Activated T-helper 1 cell treated with anti-CD3 and anti-CD28 coated beads, Interleukin-12 subunit alpha, Interleukin-12 subunit beta, Interleukin-2, Interleukin-4 antibody, amounts not matched to agents 30 ng/mL and 10 ng/mL and 1 ng/mL, durations not matched to agents 14 hours and 24 hours and 36 hours (primary cell): ENCODE measurements around the gene ARAP1. TPM values are rescaled to one million over a fixed set of nuclear protein-coding genes. Genes with fewer than 3 reads are reported as not detected.
A peak's percentile ranks its signal among the peaks of the same experiment; 100 is the strongest.
"Not testable (repeated sequence)": the region's sequence is repeated elsewhere in the genome, so short reads cannot be mapped to it uniquely, and the experiment has no call there.

Source experiments
- DNase-seq: peaks from one replicate; pipeline ENCODE4 v3.0.0; 2021; ENCODE audit warnings: low spot score
- H3K27ac Mint-ChIP-seq: one replicate; pipeline ENCODE4 v1.8.0; 2021; ENCODE audit warnings: mild to moderate bottlenecking, mixed read lengths
- H3K27me3 Mint-ChIP-seq: one replicate; pipeline ENCODE4 v1.8.0; 2022; ENCODE audit warnings: mild to moderate bottlenecking, moderate library complexity, mixed read lengths; ENCODE audit not compliant: insufficient read depth
- H3K36me3 Mint-ChIP-seq: one replicate; pipeline ENCODE4 v1.8.0; 2021; ENCODE audit warnings: low read depth, mixed read lengths
- H3K4me1 Mint-ChIP-seq: one replicate; pipeline ENCODE4 v1.8.0; 2021; ENCODE audit warnings: low read depth, mixed read lengths
- H3K4me3 Mint-ChIP-seq: one replicate; pipeline ENCODE4 v1.8.0; 2021; ENCODE audit warnings: mild to moderate bottlenecking, moderate library complexity, mixed read lengths
- H3K9me3 Mint-ChIP-seq: one replicate; pipeline ENCODE4 v1.8.0; 2021; ENCODE audit warnings: mixed read lengths
- intact Hi-C: fragments of 100-400 bp; cut with micrococcal nuclease; formaldehyde crosslinking; loops from one replicate; pipeline ENCODE4 v1.15.1; 2024
- total RNA-seq: library from RNA; stranded (reverse); gene quantifications from 2 replicates; pipeline ENCODE4 v1.2.3, GENCODE V29; 2022

The ARAP1 gene
- total RNA-seq, result 78.8 and 88.6 TPM in 2 replicates

DNA sequence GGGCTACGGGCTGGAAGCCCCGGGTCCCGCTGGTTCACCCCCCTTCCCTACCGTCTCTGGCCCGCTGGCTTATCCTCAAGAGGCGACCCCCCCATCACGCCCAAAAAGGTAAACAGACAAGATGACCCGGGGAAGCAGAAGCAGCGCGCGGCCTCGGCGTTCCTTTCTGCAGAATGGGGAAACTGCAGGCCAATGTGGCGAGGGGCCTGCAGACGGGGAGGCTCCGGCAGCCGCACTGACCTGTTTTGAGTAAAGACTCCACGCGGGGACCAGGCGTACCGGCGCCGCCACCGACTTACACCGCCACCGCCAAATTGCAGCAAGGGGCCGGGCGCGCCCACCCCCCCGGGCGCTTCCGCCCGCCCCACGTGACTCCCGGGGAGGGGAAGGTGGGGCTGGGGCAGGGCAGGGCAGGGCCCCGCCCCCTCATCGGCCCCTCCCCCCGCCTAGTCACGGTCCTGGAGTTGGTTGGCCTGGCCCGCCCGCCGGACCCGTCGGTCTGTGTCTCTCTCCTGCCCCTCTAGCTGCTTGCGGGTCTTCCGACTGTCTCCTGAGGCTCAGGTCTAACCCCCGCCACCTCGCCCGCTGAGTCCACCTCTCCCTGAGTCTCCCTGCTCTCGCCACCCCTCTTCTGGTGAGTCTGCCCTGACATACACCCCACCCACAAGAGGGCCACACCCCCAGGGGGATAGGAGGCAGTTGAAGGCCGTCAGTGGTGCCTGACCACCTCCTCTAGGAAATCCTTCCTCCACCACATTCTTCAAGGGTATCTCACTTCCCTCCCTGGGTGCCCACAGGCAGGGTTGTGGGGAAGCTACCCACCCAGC lies at the start of gene ARAP1:
TSS of gene ARAP1 (minus strand) at position 321 of the 827 bp plus-strand sequence. CDS start 25,280 bp downstream, outside the sequence.
- H3K4me3 Mint-ChIP-seq, result peak within 1 kb of the TSS; percentile 91
- DNase-seq, result peak; percentile 67
- intact Hi-C loops, result loop anchor here (1.0 kb wide), 5 partner anchors 11 to 62 kb away; partner anchors contain the start of gene ATG16L2
- peak within 1 kb of the TSS; percentile 91 for H3K27ac Mint-ChIP-seq
- H3K27me3 Mint-ChIP-seq, result no peaks in the 10 kb centered on the region
- H3K9me3 Mint-ChIP-seq, result no peaks in the 10 kb centered on the region
- H3K36me3 Mint-ChIP-seq, result peaks cover 13% of the 10 kb centered on the region
- H3K4me1 Mint-ChIP-seq, result peaks cover 42% of the 10 kb centered on the region

DNA sequence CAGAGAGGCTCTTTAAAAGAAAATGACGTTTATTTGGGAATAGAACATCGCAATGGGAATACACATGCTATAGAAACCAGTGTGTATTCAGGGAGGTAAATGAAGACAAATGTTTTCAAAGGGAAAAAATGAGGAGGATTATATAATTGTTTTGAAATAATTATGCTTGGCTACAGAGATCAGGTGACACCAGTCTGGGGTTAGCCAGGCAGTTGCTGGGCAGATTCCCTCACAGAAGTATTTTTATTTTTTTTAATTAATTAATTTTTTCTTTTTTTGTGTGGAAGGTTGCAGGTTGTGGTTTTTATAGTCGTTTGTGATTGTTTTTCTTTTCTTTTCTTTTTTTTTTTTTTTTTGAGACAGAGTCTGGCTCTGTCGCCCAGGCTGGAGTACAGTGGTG lies 47.2 kb upstream of the ARAP1 start:
- Mint-ChIP-seq H3K36me3 (peaks cover 2% of the 10 kb centered on the region), H3K4me3 (no peak overlapping the region), H3K9me3 (no peaks in the 10 kb centered on the region), H3K27ac (no peak overlapping the region), H3K4me1 (peaks cover 12% of the 10 kb centered on the region), H3K27me3 (no peaks in the 10 kb centered on the region)
- intact Hi-C loops, result no loop called here
- no peak for DNase-seq

DNA sequence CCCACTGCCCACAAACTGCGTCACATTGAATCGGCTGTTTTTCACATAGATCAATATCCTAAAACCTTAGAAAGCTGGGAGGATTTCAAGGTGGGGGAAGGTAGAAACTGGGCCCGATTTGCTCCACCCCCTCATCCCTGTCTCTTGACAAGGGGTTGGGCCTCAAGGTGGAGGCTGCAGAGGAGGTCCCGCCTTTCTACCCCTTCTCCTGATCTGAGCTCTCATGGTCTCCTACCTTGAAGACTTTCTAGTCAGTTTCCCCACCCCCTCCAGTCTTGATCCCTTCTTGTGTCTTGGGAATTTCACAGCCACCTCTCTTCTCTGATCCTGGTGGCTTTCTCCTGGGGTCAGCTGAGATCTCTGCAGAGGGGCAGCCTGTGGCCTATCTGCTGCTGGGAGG lies 46.2 kb upstream of the ARAP1 start:
- intact Hi-C loops, result no loop called here
- H3K4me1 Mint-ChIP-seq, result peaks cover 22% of the 10 kb centered on the region
- no peak for DNase-seq
- H3K4me3 Mint-ChIP-seq, result no peak overlapping the region
- H3K9me3 Mint-ChIP-seq, result no peaks in the 10 kb centered on the region
- no peaks in the 10 kb centered on the region for H3K27me3 Mint-ChIP-seq
- H3K27ac Mint-ChIP-seq, result peak overlapping the region; percentile 51
- no peaks in the 10 kb centered on the region for H3K36me3 Mint-ChIP-seq

DNA sequence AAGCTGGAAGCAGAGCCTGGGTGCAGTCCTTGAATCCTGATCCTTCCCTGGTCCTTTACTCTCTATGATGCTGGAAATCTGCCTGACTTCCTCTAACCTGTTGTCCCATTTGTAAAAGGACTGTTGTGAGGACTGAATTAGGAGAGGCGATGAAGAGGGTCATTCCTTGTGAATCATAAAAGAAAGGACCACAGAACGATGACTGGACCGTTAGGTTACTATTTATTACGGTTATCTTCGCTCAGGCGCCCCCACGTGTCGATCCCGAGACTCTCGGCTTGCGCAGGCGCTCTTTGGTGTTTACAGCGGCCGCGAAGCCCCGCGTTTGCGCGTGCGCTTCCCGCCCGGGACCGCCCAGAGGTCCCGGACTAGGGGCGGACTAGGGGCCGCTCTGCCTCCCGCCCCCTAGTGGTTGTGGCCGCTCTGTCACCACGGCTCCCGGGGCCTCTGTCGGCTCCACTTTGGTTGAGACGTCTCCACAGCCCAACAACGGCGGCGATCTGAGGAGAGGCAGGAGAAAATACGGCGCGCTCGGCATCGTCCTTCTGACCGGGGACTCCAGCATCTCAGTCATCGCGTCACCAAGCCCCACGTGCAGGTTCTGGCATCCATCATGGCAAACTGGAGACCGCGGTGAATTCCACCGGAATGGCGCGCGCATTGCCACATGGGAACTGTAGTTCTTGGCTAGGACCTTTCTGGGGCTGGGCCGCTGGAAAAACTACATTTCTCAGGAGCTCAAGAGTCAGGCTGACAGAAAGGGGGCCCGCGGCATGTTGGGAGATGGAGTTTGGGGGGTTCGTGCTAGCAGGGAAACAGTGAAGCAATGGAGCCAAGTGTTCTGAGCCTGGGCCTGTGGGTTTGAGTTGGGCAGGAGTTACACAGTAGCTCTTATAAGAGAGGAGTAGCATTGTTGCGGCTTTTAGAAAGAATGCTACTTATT lies 41.5 kb upstream of the ARAP1 start, which contains the start of gene STARD10:
TSS of gene STARD10 (minus strand) at position 623 of the 943 bp plus-strand sequence. CDS start 12,866 bp downstream, outside the sequence.
- Mint-ChIP-seq H3K36me3 (no peaks in the 10 kb centered on the region), H3K4me1 (peaks cover 35% of the 10 kb centered on the region), H3K9me3 (no peaks in the 10 kb centered on the region), H3K27ac (peak within 1 kb of the TSS; percentile 99), H3K27me3 (no peaks in the 10 kb centered on the region), H3K4me3 (peak within 1 kb of the TSS; percentile 93)
- intact Hi-C loops, result loop anchor here (1.0 to 5.0 kb wide), 8 partner anchors 11 to 968 kb away; partner anchors contain the start of genes ARAP1, INPPL1 and RAB6A
- peak; percentile 93 for DNase-seq

DNA sequence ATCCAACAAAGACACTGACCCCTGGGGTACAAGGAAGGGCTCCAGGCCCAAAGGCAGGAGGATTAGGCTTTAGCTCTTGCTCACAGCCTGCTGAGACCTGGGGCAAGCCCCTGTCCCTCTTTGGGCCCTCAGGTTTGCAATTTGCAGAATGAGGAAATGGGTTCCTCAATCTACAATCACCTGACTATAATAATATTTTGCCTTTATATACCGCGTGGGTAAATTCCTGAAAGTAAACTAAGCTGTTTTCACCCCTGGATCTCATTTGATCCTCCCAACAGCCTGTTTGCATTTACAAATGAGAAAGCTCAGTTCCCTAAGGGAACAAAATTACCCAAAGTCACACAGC lies 40.8 kb upstream of the ARAP1 start:
- peaks cover 35% of the 10 kb centered on the region for H3K4me1 Mint-ChIP-seq
- no peaks in the 10 kb centered on the region for H3K27me3 Mint-ChIP-seq
- H3K36me3 Mint-ChIP-seq, result no peaks in the 10 kb centered on the region
- H3K27ac Mint-ChIP-seq, result peak overlapping the region; percentile 99
- H3K9me3 Mint-ChIP-seq, result no peaks in the 10 kb centered on the region
- DNase-seq, result no peak
- intact Hi-C loops, result loop anchor here (1.0 to 5.0 kb wide), 7 partner anchors 11 to 571 kb away; partner anchors contain the start of genes ARAP1 and INPPL1
- H3K4me3 Mint-ChIP-seq, result peak overlapping the region; percentile 93

DNA sequence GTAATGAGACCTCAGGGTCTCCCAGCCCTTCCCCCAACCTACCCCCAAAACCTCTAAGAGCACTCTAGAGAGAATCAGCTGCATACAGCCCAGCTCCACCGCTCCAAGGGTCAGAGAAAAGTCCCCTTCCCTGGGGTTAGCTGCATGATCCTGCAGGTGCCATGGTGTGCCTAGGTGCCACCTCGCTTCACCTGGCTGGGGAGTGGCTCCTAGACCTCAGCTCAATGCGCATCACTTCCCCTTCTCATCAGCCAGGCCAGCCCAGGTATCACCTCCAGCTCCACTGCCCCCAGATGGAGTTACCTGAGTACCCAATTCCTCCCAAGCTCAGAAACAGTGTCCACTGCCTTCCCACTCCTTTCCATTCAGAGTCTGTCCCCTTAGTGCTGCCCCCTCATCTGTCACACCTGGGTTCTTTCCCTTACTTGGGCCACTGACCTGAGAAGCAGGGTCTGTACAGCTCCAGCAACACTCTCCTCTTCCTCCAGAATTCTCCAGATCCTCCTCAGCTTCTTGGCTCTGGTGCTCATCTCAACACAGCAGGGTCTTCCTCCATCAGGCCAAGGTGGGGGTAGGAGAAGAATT lies 40.3 kb upstream of the ARAP1 start:
- intact Hi-C loops, result loop anchor here (1.0 to 5.0 kb wide), 7 partner anchors 10 to 570 kb away; partner anchors contain the start of genes ARAP1 and INPPL1
- H3K27me3 Mint-ChIP-seq, result no peaks in the 10 kb centered on the region
- no peaks in the 10 kb centered on the region for H3K36me3 Mint-ChIP-seq
- DNase-seq, result no peak
- peak overlapping the region; percentile 41 for H3K27ac Mint-ChIP-seq
- no peaks in the 10 kb centered on the region for H3K9me3 Mint-ChIP-seq
- peak overlapping the region; percentile 93 for H3K4me3 Mint-ChIP-seq
- peaks cover 35% of the 10 kb centered on the region for H3K4me1 Mint-ChIP-seq

DNA sequence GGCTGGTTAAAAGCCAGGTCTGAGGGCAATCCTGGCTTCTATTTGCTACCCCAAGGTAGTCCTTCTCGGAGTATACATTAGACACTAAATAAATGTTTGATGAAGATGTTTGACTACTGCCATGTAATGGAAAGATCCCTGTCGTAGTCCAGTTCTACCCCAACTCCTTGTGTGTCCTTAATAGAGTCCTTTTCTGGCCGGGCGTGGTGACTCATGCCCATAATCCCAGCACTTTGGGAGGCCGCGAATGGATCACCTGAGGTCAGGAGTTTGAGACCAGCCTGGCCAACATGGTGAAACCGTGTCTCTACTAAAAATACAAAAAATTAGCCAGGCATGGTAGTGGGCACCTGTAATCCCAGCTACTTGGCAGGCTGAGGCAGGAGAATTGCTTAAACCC lies 39.0 kb upstream of the ARAP1 start:
- intact Hi-C loops, result loop anchor here (5.0 kb wide), 1 partner anchor 569 kb away; the partner anchor contains the start of gene INPPL1
- H3K9me3 Mint-ChIP-seq, H3K27ac Mint-ChIP-seq: not testable (repeated sequence)

DNA sequence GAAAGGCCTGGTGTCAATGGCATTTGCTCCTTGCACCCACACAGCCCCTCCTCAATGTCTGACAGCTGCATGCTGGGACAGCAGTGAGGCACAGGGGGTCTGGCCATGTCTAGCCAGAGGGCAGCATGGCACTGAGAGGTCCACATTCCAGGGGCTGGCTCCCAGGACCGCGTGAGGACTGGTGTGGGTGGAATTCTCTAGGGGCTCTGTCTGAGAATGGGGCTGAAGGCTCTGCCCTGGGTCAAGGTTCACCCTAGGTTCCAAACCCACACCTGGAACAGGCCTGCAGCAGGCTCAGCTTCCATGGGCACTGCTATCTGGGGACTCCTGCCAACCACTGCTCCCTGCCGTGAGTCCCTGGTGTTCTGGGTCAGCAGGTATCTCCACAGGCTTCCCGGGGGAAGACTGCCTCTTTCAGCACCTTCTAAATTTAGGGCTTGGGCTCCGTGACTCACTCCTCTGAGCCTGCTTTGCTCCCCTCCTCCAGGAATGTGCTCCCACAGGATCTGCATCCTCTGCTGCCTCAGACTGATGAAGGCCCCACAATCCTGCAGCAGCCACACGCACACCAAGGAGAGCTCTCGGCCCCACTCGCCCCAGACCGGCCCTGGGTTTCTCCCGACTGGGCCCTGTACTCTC lies 37.4 kb upstream of the ARAP1 start:
- Mint-ChIP-seq H3K4me3 (no peak overlapping the region), H3K36me3 (no peaks in the 10 kb centered on the region), H3K27ac (no peak overlapping the region), H3K9me3 (no peaks in the 10 kb centered on the region), H3K27me3 (no peaks in the 10 kb centered on the region), H3K4me1 (peaks cover 39% of the 10 kb centered on the region)
- DNase-seq, result no peak
- intact Hi-C loops, result loop anchor here (5.0 kb wide), 1 partner anchor 567 kb away; the partner anchor contains the start of gene INPPL1

More for the DNA sequence above, 39.0 kb upstream of the ARAP1 start:
- not testable (repeated sequence) for H3K27me3 Mint-ChIP-seq, H3K4me3 Mint-ChIP-seq, H3K36me3 Mint-ChIP-seq, DNase-seq
- peaks cover 42% of the 10 kb centered on the region for H3K4me1 Mint-ChIP-seq

DNA sequence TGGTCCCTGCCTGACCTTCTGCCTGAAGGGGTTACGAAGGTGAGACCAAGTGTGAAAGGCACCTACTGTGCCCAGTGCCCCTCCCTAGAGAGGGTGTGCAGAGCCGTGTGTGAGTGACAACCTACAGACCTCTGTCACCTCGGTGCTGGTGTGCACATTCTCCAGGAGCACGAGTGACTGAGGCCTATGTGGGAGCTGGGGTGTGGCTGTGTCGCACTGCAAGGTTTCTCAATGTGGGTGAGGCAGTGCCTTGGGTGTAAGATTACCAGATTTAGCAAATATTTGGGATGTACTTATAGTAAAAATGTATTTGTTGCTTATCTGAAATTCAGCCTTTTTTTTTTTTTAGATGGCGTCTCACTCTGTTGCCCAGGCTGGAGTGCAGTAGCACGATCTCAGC lies 36.0 kb upstream of the ARAP1 start:
- H3K9me3 Mint-ChIP-seq, result no peaks in the 10 kb centered on the region
- peak overlapping the region; percentile 34 for H3K27ac Mint-ChIP-seq
- H3K36me3 Mint-ChIP-seq, result no peaks in the 10 kb centered on the region
- no peak for DNase-seq
- H3K27me3 Mint-ChIP-seq, result no peaks in the 10 kb centered on the region
- H3K4me3 Mint-ChIP-seq, result no peak overlapping the region
- intact Hi-C loops, result no loop called here
- peaks cover 27% of the 10 kb centered on the region for H3K4me1 Mint-ChIP-seq

DNA sequence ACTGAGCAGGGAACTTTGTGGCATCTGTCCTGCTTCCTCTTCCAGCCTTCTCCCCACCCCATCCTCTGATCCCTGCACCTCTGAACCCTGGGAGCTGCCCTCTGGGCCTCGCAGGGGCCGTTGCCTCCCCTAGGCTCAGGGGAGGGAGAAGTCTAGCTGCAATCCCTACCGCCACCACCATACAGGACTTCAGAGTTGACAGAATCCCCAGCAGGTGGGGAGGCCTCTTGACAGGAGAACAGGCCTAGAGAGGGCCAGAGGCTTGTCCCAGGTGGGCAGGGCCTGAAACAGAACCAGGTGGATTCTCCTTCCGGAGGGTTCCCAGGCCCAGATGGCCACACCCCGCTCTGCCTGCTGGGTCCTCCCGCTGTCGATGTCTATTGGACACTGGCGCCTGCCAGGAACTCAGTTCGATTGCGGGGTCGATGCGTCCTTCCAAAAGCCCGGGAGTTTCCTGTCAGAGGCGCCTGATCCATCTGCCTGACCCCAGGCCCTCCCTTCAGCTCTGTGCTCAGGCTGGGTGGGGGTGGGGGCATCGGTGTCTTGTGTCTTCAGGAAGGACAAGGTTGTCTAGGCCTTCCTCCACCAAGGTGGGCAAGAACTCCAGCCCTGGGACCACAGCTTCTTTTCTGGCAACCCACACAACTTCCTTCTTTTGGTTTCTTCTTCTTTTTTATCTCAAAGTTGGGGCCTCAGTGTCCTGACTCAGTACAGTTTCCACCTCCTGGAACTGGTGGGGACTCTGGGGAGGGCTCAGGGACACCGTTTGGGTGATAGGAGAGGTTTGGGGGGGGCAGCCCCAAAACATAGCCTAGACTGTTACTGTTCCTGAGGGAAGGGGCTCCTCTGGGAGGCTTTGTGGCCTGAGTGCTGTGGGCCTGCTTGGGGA lies 35.3 kb upstream of the ARAP1 start:
- no peaks in the 10 kb centered on the region for H3K9me3 Mint-ChIP-seq
- no peak overlapping the region for H3K4me3 Mint-ChIP-seq
- H3K4me1 Mint-ChIP-seq, result peaks cover 23% of the 10 kb centered on the region
- DNase-seq, result no peak
- no peaks in the 10 kb centered on the region for H3K27me3 Mint-ChIP-seq
- H3K27ac Mint-ChIP-seq, result no peak overlapping the region
- H3K36me3 Mint-ChIP-seq, result no peaks in the 10 kb centered on the region
- intact Hi-C loops, result no loop called here
